ENCODE results near the gene ASMT.
"Not testable (repeated sequence)": the region's sequence is repeated elsewhere in the genome, so short reads cannot be mapped to it uniquely, and the experiment has no call there.

ASMT gene

GRCh38 chrX:1598021-1598875 lies 16.6 kb upstream of the ASMT start:
- no peak for DNase-seq

- no peak for DNase-seq
Measured at GRCh38 chrX:1598876-1599790, 15.7 kb upstream of the ASMT start.

GRCh38 chrX:1599791-1600405 lies 15.0 kb upstream of the ASMT start:
- no peak for DNase-seq

- no peak for DNase-seq
Measured at GRCh38 chrX:1600406-1601050, 14.3 kb upstream of the ASMT start.

GRCh38 chrX:1601051-1601767 lies 13.7 kb upstream of the ASMT start:
- DNase-seq: no peak

DNA sequence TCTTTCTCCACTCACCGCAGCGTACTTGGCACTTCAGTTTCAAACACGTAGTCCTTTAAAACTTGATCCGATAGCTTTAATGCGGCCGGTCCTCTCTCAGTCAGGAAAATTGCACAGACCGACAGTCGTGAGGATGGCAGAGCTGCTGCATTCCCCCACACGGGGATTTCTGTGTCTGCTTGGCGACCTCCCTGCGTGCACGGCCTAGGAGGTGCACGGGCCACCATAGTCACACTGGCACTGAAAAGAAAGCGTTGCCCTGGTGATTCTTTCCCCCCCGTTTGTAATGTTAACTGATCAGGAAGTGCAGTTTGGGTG lies 13.1 kb upstream of the ASMT start:
- DNase-seq: no peak

GRCh38 chrX:1602299-1602698 lies 12.6 kb upstream of the ASMT start:
- no peak for DNase-seq

GRCh38 chrX:1606496-1606895 lies 8.4 kb upstream of the ASMT start:
- DNase-seq: no peak

- DNase-seq: no peak
Measured at GRCh38 chrX:1609311-1609710, 5.5 kb upstream of the ASMT start.

DNA sequence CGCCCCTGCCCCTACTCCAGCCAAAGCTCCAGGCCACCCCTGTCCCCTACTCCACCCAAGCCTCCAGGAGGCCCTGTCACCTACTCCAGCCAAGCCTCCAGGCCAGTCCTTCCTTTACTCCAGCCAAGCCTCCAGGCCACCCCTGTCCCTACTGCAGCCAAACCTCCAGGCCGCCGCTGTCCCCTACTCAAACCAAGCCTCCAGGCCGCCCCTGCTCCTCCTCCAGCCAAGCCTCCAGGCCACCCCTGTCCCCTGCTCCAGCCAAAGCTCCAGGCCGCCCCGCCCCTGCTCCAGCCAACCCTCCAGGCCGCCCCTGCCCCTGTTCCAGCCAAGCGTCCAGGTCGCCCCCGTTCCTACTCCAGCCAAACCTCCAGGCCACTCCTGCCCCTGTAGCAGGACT lies 5.1 kb upstream of the ASMT start:
- no peak for DNase-seq

GRCh38 chrX:1610166-1610565 lies 4.7 kb upstream of the ASMT start:
- DNase-seq: no peak

GRCh38 chrX:1610736-1611135 lies 4.1 kb upstream of the ASMT start:
- DNase-seq: no peak

GRCh38 chrX:1612641-1613286 lies 2.1 kb upstream of the ASMT start:
- DNase-seq: no peak

- DNase-seq: no peak
Measured at GRCh38 chrX:1618689-1619088, 3.8 kb downstream of the ASMT start.

- DNase-seq: no peak
Measured at GRCh38 chrX:1623691-1624090, 8.8 kb downstream of the ASMT start.

DNA sequence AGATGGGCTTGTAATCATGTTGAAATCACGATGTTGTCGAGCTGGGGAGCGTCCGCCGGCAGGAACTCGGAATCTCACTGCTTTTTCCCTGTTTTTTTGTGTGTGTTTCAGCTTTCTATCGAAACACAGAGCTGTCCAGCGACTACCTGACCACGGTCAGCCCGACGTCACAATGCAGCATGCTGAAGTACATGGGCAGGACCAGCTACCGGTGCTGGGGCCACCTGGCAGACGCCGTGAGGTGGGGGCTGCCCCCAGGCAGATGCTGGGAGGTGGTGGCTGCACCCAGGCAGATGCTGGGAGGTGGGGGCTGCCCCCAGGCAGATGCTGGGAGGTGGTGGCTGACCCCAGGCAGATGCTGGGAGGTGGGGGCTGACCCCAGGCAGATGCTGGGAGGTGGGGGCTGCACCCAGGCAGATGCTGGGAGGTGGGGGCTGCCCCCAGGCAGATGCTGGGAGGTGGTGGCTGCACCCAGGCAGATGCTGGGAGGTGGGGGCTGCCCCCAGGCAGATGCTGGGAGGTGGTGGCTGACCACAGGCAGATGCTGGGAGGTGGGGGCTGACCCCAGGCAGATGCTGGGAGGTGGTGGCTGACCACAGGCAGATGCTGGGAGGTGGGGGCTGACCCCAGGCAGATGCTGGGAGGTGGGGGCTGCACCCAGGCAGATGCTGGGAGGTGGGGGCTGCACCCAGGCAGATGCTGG lies 9.4 kb downstream of the ASMT start:
- not testable (repeated sequence) for DNase-seq

- not testable (repeated sequence) for DNase-seq
Measured at GRCh38 chrX:1624861-1625215, 10.0 kb downstream of the ASMT start.

- no peak for DNase-seq
Measured at GRCh38 chrX:1629244-1629643, 14.4 kb downstream of the ASMT start.

GRCh38 chrX:1646009-1646408 lies 31.1 kb downstream of the ASMT start:
- no peak for DNase-seq

DNA sequence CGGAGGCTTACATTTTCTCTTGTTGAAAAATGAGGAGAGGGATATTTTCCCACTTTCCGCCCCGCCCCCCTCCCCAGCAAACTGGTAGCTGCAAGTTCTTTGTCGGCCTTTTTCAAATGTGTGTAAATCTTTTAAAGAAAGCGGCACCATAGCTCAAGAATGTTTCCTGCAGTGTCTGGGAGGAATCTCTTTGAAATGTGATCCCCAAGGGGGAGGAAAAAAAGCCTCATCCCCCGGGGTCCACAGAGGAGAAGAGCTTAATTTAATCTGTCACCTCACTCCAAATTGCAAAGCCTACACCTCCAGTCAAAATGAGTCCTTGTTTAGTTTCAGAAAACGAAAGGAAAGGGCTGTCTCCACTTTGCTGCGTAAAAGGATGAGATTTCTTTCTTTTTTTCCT lies 34.8 kb downstream of the ASMT start:
- no peak for DNase-seq
